Right lobe of liver (tissue), 4 donors: ENCODE measurements around the gene SLC16A10.

Experiments used
- POLR2A ChIP-seq: fragments of 450-650 bp; IDR thresholded peaks from one replicate; pipeline ENCODE4 v1.6.1; 2017; ENCODE audit warnings: antibody characterized with exemption, mild to moderate bottlenecking
- TF ChIP-seq, protein P1 (sequence below), 4 donors: fragments of 200-600 bp in 3 of 4; fragments of 450-650 bp in 1 of 4; IDR thresholded peaks; one replicate each; pipeline versions ENCODE4 v1.5.1 to v1.8.0; 2016 to 2022; ENCODE audit warnings: antibody characterized with exemption in 4 of 4, mild to moderate bottlenecking in 2 of 4
- donor health status: DM: no; HTN: no; CAD: no.
- donor health status: DM: no; HTN: no; CAD: no.
- donor health status: DM: no; HTN: yes; CAD: no.

DNA sequence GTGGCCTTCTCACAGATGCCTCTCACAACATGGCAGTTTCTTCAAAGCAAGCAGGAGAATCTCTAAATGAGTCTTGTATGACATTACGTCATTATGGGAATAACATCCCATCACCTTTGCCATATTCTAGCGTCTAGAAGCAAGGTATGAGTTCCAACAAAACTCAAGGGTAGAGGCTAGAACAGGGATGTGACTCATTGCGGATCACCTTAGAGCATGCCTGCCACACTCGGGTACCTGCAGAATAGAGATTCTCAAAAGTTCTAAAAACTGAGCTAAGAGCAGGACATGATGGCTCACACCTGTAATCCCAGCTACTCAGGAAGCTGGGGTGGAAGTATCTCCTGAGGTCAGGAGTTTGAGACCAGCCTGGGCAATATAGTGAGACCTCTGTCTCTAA, 182.8 kb downstream of the SLC16A10 start:
- TF ChIP-seq, protein P1, sequence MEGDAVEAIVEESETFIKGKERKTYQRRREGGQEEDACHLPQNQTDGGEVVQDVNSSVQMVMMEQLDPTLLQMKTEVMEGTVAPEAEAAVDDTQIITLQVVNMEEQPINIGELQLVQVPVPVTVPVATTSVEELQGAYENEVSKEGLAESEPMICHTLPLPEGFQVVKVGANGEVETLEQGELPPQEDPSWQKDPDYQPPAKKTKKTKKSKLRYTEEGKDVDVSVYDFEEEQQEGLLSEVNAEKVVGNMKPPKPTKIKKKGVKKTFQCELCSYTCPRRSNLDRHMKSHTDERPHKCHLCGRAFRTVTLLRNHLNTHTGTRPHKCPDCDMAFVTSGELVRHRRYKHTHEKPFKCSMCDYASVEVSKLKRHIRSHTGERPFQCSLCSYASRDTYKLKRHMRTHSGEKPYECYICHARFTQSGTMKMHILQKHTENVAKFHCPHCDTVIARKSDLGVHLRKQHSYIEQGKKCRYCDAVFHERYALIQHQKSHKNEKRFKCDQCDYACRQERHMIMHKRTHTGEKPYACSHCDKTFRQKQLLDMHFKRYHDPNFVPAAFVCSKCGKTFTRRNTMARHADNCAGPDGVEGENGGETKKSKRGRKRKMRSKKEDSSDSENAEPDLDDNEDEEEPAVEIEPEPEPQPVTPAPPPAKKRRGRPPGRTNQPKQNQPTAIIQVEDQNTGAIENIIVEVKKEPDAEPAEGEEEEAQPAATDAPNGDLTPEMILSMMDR (IDR thresholded peaks at IDR 0.05), result no peak
- TF ChIP-seq POLR2A, result no peak
